Sigmoid colon (tissue), 3 donors: ENCODE data around the gene TRIM39.

Experiments
- CTCF ChIP-seq, 4 experiments: fragments of 450-650 bp in 3 of 4; fragments of 200-600 bp in 1 of 4; IDR thresholded peaks; one replicate each; pipeline ENCODE4 v1.5.1; 2016 to 2019; ENCODE audit warnings: antibody characterized with exemption in 4 of 4, mild to moderate bottlenecking in 3 of 4, moderate library complexity in 2 of 4
- POLR2A ChIP-seq, 2 donors: fragments of 450-650 bp; IDR thresholded peaks; one replicate each; pipeline ENCODE4 v1.6.1; 2016; ENCODE audit warnings: antibody characterized with exemption in 2 of 2, mild to moderate bottlenecking in 2 of 2, moderate library complexity in 2 of 2

- TF ChIP-seq CTCF (IDR thresholded peaks at IDR 0.05): no peak
- TF ChIP-seq POLR2A (IDR thresholded peaks at IDR 0.05): no peak
These were observed 8.7 kb upstream of the TRIM39 start for GRCh38 chr6:30317913-30318589.
